ENCODE results near the gene NNT. TPM values are rescaled to one million over a fixed set of nuclear protein-coding genes. Genes with fewer than 3 reads are reported as not detected.

NNT gene
- total and polyA plus RNA-seq, 2 of the 8 experiments (the other 6 are each of a cell fraction or from before 2014, with no cell fraction given): 11.0 to 22.2 TPM

DNA sequence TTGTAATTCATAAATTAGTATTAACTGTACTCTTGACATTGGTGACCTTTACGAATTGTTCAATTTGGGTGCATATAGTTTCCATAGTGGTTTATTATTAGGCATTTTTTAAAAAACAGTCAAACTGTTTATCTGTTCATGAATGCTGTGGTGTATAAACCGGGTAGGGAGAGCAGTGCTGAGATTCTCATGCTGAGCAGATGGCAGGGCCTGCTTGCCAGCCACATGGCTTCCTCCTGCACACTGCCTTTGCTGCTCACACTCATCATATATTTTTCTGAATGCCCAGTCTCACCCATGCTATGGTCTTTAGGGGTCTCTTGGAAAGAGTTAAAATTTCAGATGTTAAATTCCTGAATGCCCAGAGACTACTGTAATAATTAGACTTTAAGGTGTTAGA, 40.8 kb downstream of the NNT start:
- no peak overlapping the region for H3K4me3 ChIP-seq (ENCODE audit: extremely low read depth in 1 of 4, insufficient read depth in 2 of 4, low read depth in 3 of 4, low read length in 4 of 4)
- FAIRE-seq (no peak), DNase-seq (ENCODE audit: low read depth in 1 of 2, low spot score in 2 of 2) (no peak)
- no peak overlapping the region for H2BK15ac ChIP-seq (ENCODE audit: low read length)
- H3K4me1 ChIP-seq (replicated peaks in 1 of 4; ENCODE audit: control insufficient read depth in 3 of 4, insufficient read depth in 4 of 4, low read length in 3 of 4): no peaks in the 10 kb centered on the region
- H4K20me1 ChIP-seq (replicated peaks in 1 of 2; ENCODE audit: control insufficient read depth in 1 of 2, insufficient read depth in 2 of 2, low read length in 2 of 2): no peaks in the 10 kb centered on the region
- H3K14ac ChIP-seq (ENCODE audit: insufficient read length): no peak overlapping the region
- no peak overlapping the region for H2BK120ac ChIP-seq (replicated peaks; ENCODE audit: low read depth, low read length)
- ChIA-PET CTCF (ENCODE audit: partially characterized antibody) (interaction anchor here (6.0 kb wide), 1 partner anchor 12 kb away, joined by 38 read pairs; no protein-coding TSS in a partner anchor), POLR2A (ENCODE audit: partially characterized antibody) (no interaction called here)
- no peaks in the 10 kb centered on the region for H3K79me2 ChIP-seq (ENCODE audit: control insufficient read depth in 1 of 2, insufficient read depth in 2 of 2, low read length in 2 of 2)
- no peaks in the 10 kb centered on the region for H3K79me1 ChIP-seq (ENCODE audit: low read depth, low read length)
- no peak overlapping the region for H2BK12ac ChIP-seq (ENCODE audit: low read depth, low read length)
- H2BK5ac ChIP-seq (ENCODE audit: low read depth, low read length): no peak overlapping the region
- H3K56ac ChIP-seq (replicated peaks; ENCODE audit: insufficient read length, low read depth, low read length): no peak overlapping the region
- H3K23ac ChIP-seq (ENCODE audit: insufficient read length): no peak overlapping the region
- no peaks in the 10 kb centered on the region for H3K27me3 ChIP-seq (replicated peaks in 1 of 4; ENCODE audit: control insufficient read depth in 3 of 4, extremely low read depth in 1 of 4, insufficient read depth in 3 of 4, low read length in 3 of 4)
- no peak overlapping the region for H3K4me2 ChIP-seq (ENCODE audit: insufficient read depth in 1 of 2, low read depth in 2 of 2, low read length in 2 of 2)
- H2BK20ac ChIP-seq (ENCODE audit: low read length): no peak overlapping the region
- H4K91ac ChIP-seq (replicated peaks; ENCODE audit: insufficient read length, low read length): no peak overlapping the region
- H3K4ac ChIP-seq (replicated peaks; ENCODE audit: insufficient read length, low read depth, low read length): no peak overlapping the region
- no peak overlapping the region for H3K18ac ChIP-seq (ENCODE audit: extremely low read depth, low read length)
- no peaks in the 10 kb centered on the region for H3K9me3 ChIP-seq (ENCODE audit: insufficient read depth in 2 of 2, low read depth in 1 of 2, low read length in 1 of 2)
- no peak overlapping the region for H3K9ac ChIP-seq (replicated peaks in 1 of 4; ENCODE audit: extremely low read depth in 1 of 4, low read depth in 3 of 4, low read length in 3 of 4)
- peaks cover 0 to 6% (median 0%) of the 10 kb centered on the region in 4 experiments; a peak in 1 of 8 replicates for H3K36me3 ChIP-seq (ENCODE audit: control insufficient read depth in 2 of 4, insufficient read depth in 4 of 4, low read length in 3 of 4)
- no peak overlapping the region for H4K5ac ChIP-seq (ENCODE audit: insufficient read length, low read depth, low read length)
- no peaks in the 10 kb centered on the region for H3K23me2 ChIP-seq (ENCODE audit: low read depth, low read length)
- H4K8ac ChIP-seq (ENCODE audit: extremely low read depth, insufficient read depth, low read length): no peak overlapping the region
- no peak overlapping the region for H2AFZ ChIP-seq (ENCODE audit: low read length)
- WGBS, 2 experiments (ENCODE audit: extremely low coverage in 1 of 2, insufficient coverage in 1 of 2, insufficient read length in 1 of 2, insufficient replicate concordance in 2 of 2, low coverage in 1 of 2, low lambda C conversion rate in 2 of 2, missing lambda C conversion rate in 1 of 2): 90% methylated on average over 2 of the region's 2 CpGs; no CpG with 5 or more reads in 1 of the 2 experiments
- H2AK5ac ChIP-seq (ENCODE audit: low read depth, low read length): no peak overlapping the region
- H3K27ac ChIP-seq (ENCODE audit: low read depth, low read length): no peak overlapping the region
- no peak for TF ChIP-seq CHD2 (IDR thresholded peaks at IDR 0.05; ENCODE audit: low read length)
- TF ChIP-seq GABPA (IDR thresholded peaks at IDR 0.05; ENCODE audit: borderline replicate concordance, insufficient read depth, low read length): no peak
- no peak for TF ChIP-seq TAF1 (IDR thresholded peaks at IDR 0.05; ENCODE audit: low read depth, low read length)
- no peak for TF ChIP-seq SP4 (IDR thresholded peaks at IDR 0.05; ENCODE audit: low read length)
- TF ChIP-seq, protein P1, sequence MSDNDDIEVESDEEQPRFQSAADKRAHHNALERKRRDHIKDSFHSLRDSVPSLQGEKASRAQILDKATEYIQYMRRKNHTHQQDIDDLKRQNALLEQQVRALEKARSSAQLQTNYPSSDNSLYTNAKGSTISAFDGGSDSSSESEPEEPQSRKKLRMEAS (IDR thresholded peaks at IDR 0.05): no peak
- TF ChIP-seq CBX5 (IDR thresholded peaks at IDR 0.05; ENCODE audit: low read depth, low read length): no peak
- TF ChIP-seq HDAC2 (IDR thresholded peaks at IDR 0.05; ENCODE audit: borderline replicate concordance in 1 of 2, low read depth in 2 of 2, low read length in 2 of 2): no peak
- no peak for TF ChIP-seq SP2 (IDR thresholded peaks at IDR 0.05; ENCODE audit: low read length)
- no peak for TF ChIP-seq NANOG (IDR thresholded peaks at IDR 0.05; ENCODE audit: insufficient read depth, low read depth, low read length, poor library complexity, severe bottlenecking)
- TF ChIP-seq TCF12 (IDR thresholded peaks at IDR 0.05; ENCODE audit: low read depth, low read length): no peak
- no peak for TF ChIP-seq RBBP5 (IDR thresholded peaks at IDR 0.05; ENCODE audit: borderline replicate concordance, low read depth, low read length)
- no peak for TF ChIP-seq ZNF274 (IDR thresholded peaks at IDR 0.05; ENCODE audit: borderline replicate concordance, extremely low read depth, low read length)
